GM12891 (cell line): Measurements from ENCODE around the gene TRAM2.
"Not testable (repeated sequence)": the region's sequence is repeated elsewhere in the genome, so short reads cannot be mapped to it uniquely, and the experiment has no call there.

Source experiments
- DNase-seq: peaks from one replicate; pipeline ENCODE4 v3.0.0; 2011; ENCODE audit warnings: low spot score; ENCODE audit not compliant: insufficient read length
- FAIRE-seq: peaks from 2 replicates; lab custom pipeline; 2011; peaks lifted over from hg19 to GRCh38; lab: Jason Lieb, UNC
- PAX5 ChIP-seq: IDR thresholded peaks from 2 replicates; pipeline ENCODE4 v1.6.1; 2011; ENCODE audit warnings: low read length, moderate library complexity, mild to moderate bottlenecking; ENCODE audit not compliant: insufficient read depth, severe bottlenecking
- POLR2A ChIP-seq: IDR thresholded peaks from 2 replicates; pipeline ENCODE4 v1.6.1; 2011; ENCODE audit warnings: low read depth, low read length, control low read depth
- POLR2AphosphoS5 ChIP-seq: IDR thresholded peaks from 2 replicates; pipeline ENCODE4 v1.6.1; 2011; ENCODE audit warnings: low read depth, low read length, control low read depth
- POU2F2 ChIP-seq: IDR thresholded peaks from 2 replicates; pipeline ENCODE4 v1.6.1; 2011; ENCODE audit warnings: low read depth, mild to moderate bottlenecking, control low read depth, low read length, moderate library complexity
- SPI1 ChIP-seq: IDR thresholded peaks from 2 replicates; pipeline ENCODE4 v1.6.1; 2011; ENCODE audit warnings: low read depth, low read length, control low read depth
- TAF1 ChIP-seq: IDR thresholded peaks from 2 replicates; pipeline ENCODE4 v1.6.1; 2011; ENCODE audit warnings: low read depth, low read length, control low read depth

Gene TRAM2

DNA sequence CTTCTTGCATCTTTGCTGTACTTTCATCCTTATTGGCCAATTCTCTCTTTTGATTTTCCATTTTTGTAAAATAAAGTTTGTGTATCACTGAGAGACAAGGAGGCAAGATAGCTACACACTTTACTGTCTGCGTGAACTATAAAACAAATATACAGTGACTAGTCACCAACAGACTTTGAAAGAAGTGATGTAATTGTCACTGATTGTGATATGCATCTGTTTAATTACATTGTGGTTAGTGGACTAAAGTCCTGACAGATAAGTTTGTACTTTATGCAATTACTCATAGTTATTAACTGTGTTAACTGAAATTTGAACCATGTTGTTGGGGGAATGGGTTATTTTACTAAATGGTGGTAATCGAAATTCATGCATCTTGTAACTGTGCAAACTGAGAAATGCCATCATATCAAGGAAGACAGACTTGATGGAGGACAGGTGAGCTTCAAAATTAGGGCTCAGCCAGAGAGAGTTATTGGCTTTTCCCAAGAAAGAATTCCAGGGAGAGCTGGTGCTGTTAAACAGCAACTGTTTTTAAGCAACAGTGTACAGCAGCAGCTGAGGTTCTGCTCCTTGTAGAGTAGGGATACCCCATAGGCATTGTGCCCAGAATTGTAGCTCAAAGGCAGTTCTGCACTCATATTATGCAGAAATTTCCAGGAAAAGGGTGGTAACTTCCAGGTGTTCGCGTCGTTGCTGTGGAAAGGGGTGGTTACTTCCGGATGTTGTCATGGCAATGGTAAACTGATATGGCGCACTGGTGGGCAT, 93.8 kb downstream of the TRAM2 start:
- no peak for DNase-seq
- TF ChIP-seq POU2F2 = no peak
- FAIRE-seq = peak; percentile 75

GRCh38 chr6:52475307-52475706, 101.6 kb downstream of the TRAM2 start:
- no peak for TF ChIP-seq POLR2AphosphoS5
- TF ChIP-seq TAF1 = no peak
- no peak for TF ChIP-seq POU2F2
- TF ChIP-seq SPI1 = no peak
- TF ChIP-seq PAX5 = no peak
- TF ChIP-seq POLR2A = no peak
- DNase-seq = no peak
- no peak for FAIRE-seq

DNA sequence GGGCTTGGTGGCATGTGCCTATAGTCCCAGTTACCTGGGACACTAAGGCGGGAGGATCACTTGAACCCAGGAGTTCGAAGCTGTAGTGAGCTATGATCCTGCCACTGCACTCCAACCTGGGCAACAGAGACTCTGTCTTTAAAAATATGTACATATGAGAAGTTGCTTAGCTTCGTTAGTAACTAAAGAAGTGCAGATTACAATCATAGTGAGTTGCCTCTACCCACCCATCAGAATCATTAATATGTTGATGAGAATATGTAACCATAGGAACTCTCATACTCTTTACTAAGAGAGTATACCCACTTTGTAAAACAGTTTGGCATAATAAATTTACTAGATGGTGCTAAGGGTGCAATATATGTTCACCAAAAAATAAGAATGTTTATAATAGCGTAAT, 102.7 kb downstream of the TRAM2 start:
- DNase-seq (no peak), FAIRE-seq (peak; percentile 9)
- TF ChIP-seq SPI1 (no peak), PAX5 (no peak), POLR2AphosphoS5 (no peak), TAF1 (no peak), POU2F2 (no peak), POLR2A (no peak)

DNA sequence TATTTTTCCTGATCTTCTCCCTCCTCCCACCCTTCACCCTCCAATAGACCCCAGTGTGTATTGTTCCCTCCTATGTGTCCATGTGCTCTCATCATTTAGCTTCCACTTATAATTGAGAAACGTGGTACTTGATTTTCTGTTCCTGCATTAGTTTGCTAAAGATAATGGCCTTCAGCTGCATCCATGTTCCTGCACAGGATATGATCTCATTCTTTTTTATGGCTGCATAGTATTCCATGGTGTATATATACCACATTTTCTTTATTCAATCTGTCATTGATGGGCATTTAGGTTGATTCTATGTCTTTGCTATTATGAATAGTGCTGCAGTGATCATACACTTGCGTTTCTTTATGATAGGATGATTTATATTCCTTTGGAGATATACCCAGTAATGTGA, 115.7 kb downstream of the TRAM2 start:
- not testable (repeated sequence) for FAIRE-seq

GRCh38 chr6:52457096-52457495, 119.8 kb downstream of the TRAM2 start:
- FAIRE-seq = no peak
- no peak for DNase-seq
- TF ChIP-seq POLR2A = no peak
- TF ChIP-seq TAF1 = no peak
- TF ChIP-seq PAX5 = no peak
- no peak for TF ChIP-seq SPI1
- TF ChIP-seq POLR2AphosphoS5 = no peak
- no peak for TF ChIP-seq POU2F2

More for the DNA sequence above, 115.7 kb downstream of the TRAM2 start:
- DNase-seq = not testable (repeated sequence)

DNA sequence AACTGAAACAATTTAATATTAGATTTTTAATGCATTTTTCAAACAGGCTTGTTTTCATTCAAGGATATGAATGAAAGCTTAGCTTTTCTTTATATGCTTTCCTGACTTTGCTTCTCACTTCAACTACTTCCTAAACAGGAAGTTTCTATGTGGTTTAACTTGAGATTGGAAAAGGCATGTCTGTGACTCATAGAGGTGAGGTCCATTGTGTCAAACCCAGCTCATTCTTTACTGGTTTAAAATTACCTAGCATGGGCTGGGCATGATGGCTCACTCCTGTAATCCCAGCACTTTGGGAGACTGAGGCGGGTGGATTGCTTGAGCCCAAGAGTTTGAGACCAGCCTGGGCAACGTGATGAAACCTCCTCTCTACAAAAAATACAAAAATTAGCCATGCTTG, 122.3 kb downstream of the TRAM2 start:
- DNase-seq = no peak
- FAIRE-seq = no peak
- TF ChIP-seq POLR2A (no peak), PAX5 (no peak)
